CD4-positive, alpha-beta T cell treated with Interleukin-15 for 1 hour (primary cell): ENCODE results near the gene RXRA.
A peak's percentile ranks its signal among the peaks of the same experiment; 100 is the strongest.

Experiments
- DNase-seq: peaks from one replicate; pipeline ENCODE4 v3.0.0-alpha.2; 2020

The RXRA gene

DNA sequence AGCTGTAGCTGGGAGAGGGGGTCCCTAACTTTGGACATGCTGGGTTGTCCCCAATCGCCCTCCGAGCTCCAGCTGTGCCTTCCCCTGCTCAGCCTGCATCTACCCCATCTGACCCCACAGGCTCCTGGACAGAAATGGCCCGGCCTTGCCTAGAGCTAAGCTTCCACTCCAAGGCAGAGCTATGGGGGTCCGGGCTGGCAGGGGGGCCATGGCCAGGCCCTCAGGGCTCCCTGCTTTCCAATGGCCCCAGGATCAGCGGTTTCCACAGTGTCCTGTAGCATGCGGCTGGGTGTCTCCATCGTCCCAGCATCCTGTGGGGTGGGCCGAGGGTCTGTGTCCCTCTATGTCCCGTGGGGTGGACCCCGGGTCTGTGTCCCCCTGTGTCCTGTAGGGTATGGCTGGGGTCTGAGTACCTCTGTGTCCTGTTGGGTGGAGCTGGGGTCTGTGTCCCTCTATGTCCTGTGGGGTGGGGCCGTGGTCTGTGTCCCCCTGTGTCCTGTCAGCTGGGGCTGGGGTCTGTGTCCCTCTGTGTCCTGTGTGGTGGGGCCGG, 130.6 kb downstream of the RXRA start:
- no peak for DNase-seq

DNA sequence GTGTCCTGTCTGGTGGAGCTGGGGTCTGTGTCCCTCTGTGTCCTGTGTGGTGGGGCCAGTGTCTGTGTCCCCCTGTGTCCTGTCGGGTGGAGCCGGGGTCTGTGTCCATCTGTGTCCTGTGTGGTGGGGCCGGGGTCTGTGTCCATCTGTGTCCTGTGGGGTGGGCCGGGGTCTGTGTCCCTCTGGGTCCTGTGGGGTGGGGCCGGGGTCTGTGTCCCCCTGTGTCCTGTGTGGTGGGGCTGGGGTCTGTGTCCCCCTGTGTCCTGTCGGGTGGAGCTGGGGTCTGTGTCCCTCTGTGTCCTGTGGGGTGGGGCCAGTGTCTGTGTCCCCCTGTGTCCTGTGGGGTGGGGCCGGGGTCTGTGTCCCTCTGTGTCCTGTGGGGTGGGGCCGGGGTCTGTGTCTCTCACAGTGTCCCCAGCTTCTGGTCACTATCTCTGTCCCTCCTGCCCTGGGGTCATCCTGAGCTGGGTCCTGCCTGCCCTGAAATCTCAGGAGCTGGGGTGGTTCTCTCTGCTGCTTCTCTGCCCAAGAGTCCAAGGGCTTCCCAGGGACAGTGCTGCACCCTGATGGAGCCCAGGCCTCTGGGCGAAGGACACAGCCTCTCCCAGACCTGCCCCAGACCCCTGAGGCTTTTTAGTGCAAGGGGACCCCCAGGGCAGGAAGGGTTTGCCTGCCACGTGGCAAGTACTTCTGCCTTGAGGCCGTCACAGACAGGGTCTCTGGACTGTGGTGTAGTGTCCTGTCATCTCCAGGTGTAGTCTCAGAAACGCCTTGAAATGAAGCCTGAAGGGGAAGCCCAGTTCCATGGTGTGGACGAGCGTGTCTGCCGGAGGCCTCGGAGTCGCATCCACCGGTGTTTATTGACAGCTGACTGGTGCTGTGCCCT, 131.3 kb downstream of the RXRA start:
- DNase-seq, result no peak

DNA sequence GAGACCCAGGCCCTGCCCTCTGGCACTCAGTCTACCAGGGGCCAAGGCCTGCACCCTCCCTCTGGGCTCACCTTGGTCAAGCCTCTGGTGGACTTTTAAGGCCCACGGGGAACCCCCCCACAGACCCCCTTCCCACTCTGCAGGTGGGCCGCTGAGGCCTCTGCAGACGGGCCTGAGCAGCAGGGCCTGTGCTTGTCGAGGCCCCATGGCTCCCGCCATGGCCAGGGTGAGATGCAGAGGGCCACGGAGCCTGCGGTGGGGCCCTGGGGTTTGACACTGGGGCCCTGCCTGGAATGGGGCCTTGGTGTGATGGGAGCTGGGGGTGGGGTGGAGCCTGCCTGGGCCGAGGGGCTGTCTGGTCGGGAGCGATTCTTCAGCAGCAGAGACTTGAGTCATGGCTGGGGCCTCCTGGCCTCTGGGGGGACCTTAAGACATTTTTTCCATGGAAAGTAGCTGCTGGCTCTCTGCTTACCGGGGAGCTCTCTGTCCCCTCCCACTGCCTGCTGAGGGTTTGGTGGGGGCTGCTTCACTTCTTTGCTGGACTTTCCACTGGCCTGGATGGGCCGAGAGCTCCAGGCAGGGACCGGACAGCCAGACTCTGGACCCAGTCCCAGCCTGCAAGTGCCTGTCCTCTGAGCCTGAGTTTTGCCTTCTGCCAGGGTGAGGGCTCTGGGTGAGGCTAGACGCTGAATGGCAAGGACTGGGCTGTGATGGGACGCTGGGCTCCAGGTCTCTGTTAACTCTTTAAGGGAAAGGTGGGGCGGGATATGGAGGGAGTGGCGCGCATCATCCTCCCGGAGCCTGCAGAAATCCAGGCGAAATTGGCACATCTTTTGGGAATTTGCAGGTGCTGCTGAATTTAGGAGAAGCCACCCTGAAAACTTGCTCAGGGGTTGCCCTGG, 132.2 kb downstream of the RXRA start:
- no peak for DNase-seq

DNA sequence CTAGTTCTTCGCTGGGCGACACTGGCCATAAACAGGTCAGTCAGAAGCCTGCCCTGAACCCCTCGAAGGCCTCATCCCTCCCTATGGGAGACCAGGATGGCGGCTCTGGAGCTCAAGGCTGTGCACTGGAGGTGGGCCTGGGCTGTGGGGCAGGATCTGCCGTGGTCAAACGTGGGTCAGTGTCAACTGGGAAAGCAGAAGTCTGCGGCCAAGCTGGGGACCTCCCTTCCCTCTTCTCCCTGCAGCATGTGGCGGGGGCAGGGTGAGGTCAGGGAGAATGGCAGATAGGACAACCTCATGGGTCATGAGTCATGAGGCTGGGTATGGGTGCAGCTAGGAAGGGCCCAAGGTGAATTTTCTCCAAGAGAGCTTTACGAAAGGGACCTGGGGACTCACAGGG, 132.9 kb downstream of the RXRA start:
- peak; percentile 71 for DNase-seq

DNA sequence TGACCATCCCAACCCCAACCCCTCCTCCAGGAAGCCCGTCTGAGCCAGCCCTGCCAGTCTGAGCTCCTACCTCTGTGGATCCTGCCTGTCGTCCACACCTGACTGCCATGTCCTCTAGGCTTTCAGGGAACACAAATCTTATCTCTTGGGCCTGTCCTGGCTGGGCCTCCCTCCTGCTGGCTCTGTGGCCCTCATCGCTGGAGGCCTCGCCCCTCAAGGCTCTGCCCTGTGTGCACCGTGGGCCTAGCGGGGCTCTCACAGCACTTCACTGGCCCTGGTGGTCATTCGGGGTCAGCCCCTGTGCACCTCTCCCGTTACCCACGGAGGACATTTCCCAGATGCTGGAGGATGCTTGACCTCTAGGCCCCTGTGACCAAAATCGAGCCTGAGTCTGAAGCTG, 133.3 kb downstream of the RXRA start:
- no peak for DNase-seq

DNA sequence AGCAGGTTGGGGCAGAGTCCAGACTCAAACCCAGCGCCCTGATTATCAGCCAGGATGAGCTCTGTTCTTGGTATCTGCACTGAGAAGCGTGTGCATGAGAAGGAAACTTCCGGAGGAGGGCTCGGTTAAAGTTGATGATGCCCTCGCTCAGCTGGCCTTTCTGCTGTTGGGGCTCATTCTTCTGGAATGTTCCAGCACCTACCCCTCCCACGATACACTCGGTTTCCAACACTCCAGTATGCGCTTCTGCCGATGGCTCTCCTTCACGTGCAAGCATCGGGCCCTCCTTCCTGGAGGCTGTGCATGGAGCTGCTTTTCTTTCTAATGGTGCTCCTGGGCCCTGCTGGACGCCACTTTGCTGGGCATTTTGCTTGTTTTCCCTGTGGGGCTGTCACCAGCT, 134.0 kb downstream of the RXRA start:
- no peak for DNase-seq

GRCh38 chr9:134460896-134461295, 134.6 kb downstream of the RXRA start:
- DNase-seq, result no peak

DNA sequence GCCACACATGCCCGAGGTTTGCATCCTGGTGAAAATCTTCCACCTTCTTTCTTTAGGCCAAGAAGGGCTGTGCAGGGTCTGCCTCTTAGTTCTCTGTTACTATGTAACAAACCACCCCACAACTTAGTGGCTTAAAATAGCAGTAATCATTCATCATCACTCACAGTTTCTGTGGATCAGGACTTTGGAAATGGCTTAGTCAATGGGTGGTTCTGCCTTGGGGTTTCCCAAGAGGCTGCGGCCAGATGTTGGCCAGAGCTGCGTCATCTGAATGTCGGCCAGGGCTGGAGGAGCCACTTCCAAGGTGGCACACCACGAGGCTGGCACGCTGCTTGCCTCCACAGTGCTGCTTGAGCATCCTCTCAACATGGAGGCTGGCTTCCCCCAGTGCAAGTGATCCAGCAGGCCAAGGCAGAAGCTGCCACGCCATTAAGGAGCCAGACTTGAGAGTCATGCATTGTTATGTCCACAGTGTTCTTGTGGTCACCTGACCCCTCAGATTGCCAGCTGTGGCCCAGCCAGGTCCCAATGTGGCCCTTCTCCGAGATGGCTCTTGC, 135.2 kb downstream of the RXRA start:
- no peak for DNase-seq

- no peak for DNase-seq
These were observed 136.1 kb downstream of the RXRA start for GRCh38 chr9:134462318-134462717.

DNA sequence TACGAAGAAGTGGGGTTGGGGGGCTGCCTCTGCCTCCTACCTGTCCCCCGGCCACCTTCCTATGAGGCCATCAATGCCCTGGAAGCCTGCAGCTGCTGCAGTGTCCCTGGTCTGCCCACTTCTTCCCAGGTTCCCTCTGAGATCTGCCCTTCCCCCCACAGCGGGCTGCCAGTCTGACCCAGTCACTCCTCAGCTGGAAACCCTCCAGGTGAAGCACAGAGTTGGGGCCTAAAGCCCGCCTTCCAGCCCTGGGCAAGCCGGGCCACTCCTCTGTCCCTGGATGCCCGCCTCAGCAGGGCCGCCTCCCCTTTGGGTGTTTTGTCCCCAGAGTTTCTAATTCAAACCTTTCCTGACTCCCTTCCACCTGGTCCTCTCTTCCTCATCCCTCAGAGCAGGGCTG, 137.0 kb downstream of the RXRA start:
- DNase-seq, result no peak

- no peak for DNase-seq
These were observed 140.8 kb downstream of the RXRA start for GRCh38 chr9:134466869-134467616.

GRCh38 chr9:134468358-134468757, 142.1 kb downstream of the RXRA start:
- no peak for DNase-seq

- DNase-seq, result no peak
These were observed 143.0 kb downstream of the RXRA start for GRCh38 chr9:134469041-134469875.

GRCh38 chr9:134472256-134472655, 146.0 kb downstream of the RXRA start:
- no peak for DNase-seq

- DNase-seq, result no peak
These were observed 147.1 kb downstream of the RXRA start for GRCh38 chr9:134473141-134474054.

DNA sequence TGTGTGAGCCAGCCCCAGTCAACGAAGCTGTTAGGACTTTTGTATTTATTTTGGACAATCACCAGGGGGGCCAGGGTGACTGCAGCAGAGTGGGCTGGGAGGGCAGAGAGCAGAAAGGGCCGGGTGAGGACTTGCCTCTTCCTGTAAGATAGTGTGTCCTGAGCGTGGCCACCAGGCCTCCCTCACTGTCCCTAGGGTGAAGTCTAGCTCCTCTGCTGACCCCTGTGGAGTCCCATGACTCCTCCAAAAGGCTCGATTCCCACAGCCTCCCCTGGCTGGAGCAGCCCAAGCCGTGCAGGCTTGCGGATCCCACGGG, 147.8 kb downstream of the RXRA start:
- DNase-seq, result no peak

DNA sequence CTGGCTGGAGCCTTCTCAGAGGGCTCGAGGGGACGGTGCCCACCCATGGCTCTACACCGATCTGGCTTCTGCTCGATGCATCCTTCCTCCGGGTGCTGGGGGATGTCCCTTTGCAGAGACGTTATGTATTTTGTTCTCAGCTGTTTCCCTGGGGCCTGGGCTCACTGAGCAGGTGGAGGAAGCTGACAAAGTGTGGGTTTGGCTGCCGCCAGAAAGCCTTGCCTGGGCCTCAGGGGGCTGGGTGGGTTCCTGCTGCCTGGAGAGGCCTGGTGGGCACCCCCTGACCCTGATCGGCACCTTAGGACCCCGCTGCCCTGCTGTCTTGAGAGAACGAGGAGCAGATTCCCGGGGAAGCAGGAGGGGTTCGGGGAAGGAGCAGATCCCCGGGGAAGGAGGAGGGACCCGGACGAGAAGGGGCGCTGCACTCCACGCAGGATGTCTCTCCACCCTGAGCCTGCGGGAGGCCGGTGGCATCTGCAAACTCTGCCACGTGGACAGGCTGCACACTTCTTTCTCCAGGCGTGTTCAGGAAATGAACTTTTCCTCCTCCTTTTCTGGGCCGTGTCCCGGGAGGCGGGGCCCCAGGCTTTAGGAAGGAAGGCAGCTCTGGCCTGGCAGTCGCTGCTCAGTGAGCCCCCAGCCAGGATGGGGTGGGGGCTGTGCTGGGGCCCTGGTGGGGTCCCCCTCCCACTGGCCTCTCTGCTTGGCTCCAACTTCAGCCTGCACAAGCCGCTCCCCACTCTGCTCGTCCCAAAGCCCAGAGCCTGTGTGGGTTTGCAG, 148.9 kb downstream of the RXRA start:
- peak; percentile 45 for DNase-seq

DNA sequence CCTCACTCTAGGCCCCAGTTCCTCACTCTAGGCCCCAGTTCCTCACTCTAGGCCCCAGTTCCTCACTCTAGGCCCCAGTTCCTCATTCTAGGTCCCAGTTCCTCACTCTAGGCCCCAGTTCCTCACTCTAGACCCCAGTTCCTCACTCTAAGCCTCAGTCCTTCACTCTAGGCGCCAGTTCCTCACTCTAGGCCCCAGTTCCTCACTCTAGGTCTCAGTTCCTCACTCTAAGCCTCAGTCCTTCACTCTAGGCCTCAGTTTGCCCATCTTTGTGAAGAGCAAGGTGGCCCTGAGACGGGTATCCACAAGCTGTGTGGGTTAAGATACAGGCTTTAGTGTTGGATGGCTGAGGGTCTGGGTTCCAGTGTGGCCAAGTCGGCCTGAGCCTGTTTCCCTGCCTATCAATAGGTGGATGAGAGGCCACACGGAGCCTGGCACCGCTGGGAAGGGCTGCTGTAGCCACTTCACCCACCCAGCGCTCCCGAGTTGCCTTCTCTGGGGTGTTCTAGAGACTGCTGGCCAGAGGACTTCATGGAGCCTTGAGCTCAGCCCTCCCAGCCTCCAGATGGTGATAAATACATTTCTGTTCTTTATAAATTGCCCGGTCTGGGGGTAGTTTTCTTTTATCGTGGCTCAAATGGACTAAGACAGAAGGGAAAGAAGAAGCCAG, 150.2 kb downstream of the RXRA start:
- peak; percentile 21 for DNase-seq

GRCh38 chr9:134476942-134477335, 150.7 kb downstream of the RXRA start:
- no peak for DNase-seq
